ENCODE results near the gene YY1. TPM values are rescaled to one million over a fixed set of nuclear protein-coding genes. Genes with fewer than 3 reads are reported as not detected.

The YY1 gene
- total and polyA plus RNA-seq, 2 donors from 2014 or later, result 34.2 to 60.4 TPM

DNA sequence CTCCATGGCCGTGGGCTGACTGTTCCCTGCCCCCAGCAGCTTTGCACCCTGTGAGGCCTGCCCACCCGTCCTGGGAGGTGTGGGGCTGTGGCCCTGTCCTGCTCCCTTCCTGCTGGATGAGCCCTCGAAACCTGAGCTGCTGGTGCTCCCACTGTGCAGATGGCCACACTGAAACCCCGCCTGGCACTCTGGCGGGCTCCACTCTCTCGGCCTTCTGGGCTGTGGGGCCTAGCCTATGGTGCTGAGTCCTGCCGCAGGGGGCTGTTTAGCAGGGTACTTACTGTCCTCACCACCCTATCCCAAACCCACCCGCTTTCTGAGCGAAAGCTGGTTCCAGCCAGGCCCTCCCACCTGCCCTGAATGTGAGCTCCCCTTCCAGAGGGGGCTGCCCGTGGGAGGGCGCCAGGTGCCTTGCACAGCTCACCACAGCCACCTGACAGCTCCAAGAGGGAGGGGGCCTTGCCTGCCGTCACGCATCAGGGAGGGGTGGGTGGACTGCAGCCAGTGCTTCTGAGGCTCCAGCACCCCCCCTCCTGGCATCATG is 91.5 kb downstream of the YY1 start:
- no peaks in the 10 kb centered on the region for H3K36me3 ChIP-seq (ENCODE audit: control insufficient read depth in 2 of 3, insufficient read depth in 3 of 3, low read length in 3 of 3)
- H3K27me3 ChIP-seq (ENCODE audit: control insufficient read depth, insufficient read depth, low read length), result no peaks in the 10 kb centered on the region
- DNase-seq (peak in 4 of 5 donors; percentile 34 to 63 (median 51)), FAIRE-seq (no peak)
- TF ChIP-seq, protein P1, sequence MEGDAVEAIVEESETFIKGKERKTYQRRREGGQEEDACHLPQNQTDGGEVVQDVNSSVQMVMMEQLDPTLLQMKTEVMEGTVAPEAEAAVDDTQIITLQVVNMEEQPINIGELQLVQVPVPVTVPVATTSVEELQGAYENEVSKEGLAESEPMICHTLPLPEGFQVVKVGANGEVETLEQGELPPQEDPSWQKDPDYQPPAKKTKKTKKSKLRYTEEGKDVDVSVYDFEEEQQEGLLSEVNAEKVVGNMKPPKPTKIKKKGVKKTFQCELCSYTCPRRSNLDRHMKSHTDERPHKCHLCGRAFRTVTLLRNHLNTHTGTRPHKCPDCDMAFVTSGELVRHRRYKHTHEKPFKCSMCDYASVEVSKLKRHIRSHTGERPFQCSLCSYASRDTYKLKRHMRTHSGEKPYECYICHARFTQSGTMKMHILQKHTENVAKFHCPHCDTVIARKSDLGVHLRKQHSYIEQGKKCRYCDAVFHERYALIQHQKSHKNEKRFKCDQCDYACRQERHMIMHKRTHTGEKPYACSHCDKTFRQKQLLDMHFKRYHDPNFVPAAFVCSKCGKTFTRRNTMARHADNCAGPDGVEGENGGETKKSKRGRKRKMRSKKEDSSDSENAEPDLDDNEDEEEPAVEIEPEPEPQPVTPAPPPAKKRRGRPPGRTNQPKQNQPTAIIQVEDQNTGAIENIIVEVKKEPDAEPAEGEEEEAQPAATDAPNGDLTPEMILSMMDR (IDR thresholded peaks at IDR 0.05; ENCODE audit: borderline replicate concordance, extremely low read depth, insufficient read depth), result no peak
- no peak overlapping the region for H3K9ac ChIP-seq (ENCODE audit: low read length in 3 of 3)
- intact Hi-C loops (cut with DNase I), result no loop called here
- H3K4me3 ChIP-seq (ENCODE audit: low read length in 3 of 3), result no peak overlapping the region
- H3K9me3 ChIP-seq (ENCODE audit: control insufficient read depth in 2 of 3, insufficient read depth in 1 of 3, low read length in 3 of 3), result no peaks in the 10 kb centered on the region
- H3K27ac ChIP-seq (ENCODE audit: low read depth in 2 of 2, low read length in 2 of 2), result no peak overlapping the region
- H3K4me1 ChIP-seq (ENCODE audit: control insufficient read depth in 2 of 3, insufficient read depth in 2 of 3, low read depth in 1 of 3, low read length in 3 of 3), result peaks cover 0 to 12% (median 3%) of the 10 kb centered on the region in 3 donors

DNA sequence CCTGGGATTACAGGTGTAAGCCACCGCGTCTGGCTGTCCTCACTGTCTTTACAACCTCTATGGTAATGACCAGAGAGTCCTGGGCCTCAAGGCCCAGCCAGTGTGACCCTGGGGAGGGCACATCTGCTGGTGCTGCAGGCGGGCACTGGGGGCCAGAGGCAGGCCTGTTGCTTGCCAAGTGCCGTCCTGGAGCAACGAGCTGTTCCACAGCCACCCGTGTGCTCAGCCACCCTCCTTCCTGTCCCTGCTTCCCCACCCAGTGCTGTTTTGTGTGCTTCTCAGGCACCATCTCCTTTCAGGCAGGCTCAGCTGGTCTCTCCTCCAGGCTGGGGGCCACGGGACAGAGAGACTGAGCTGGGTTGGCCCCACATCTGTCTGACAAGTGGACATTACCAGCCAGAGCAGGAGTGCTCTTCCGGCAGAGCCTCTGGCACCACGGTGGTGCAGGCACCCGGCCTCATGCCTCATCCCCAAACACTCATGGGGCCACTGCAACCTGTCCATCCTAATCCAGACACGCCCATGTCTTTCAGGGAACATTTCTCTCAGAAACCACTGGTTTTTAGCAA is 93.2 kb downstream of the YY1 start:
- no peak overlapping the region for H3K9ac ChIP-seq (ENCODE audit: low read length in 3 of 3)
- no peaks in the 10 kb centered on the region for H3K27me3 ChIP-seq (ENCODE audit: control insufficient read depth, insufficient read depth, low read length)
- intact Hi-C loops (cut with DNase I), result no loop called here
- no peaks in the 10 kb centered on the region for H3K9me3 ChIP-seq (ENCODE audit: control insufficient read depth in 2 of 3, insufficient read depth in 1 of 3, low read length in 3 of 3)
- H3K36me3 ChIP-seq (ENCODE audit: control insufficient read depth in 2 of 3, insufficient read depth in 3 of 3, low read length in 3 of 3), result peaks cover 0 to 5% (median 4%) of the 10 kb centered on the region in 3 donors
- peaks cover 0 to 12% (median 3%) of the 10 kb centered on the region in 3 donors for H3K4me1 ChIP-seq (ENCODE audit: control insufficient read depth in 2 of 3, insufficient read depth in 2 of 3, low read depth in 1 of 3, low read length in 3 of 3)
- H3K27ac ChIP-seq (ENCODE audit: low read depth in 2 of 2, low read length in 2 of 2), result peak overlapping the region in 1 of 2 donors; percentile 20
- no peak overlapping the region for H3K4me3 ChIP-seq (ENCODE audit: low read length in 3 of 3)
- no peak for DNase-seq
- FAIRE-seq, result no peak
- TF ChIP-seq, protein P1 (IDR thresholded peaks at IDR 0.05; ENCODE audit: borderline replicate concordance, extremely low read depth, insufficient read depth), result no peak

Small RNA genes within 50 kb of the gene (microRNA-seq; reads per million reads assigned to microRNA genes)
- gene MIR345, result 109 reads per million, percentile 53 among the genes with 10 or more reads in this experiment
- gene MIR6764, result not detected

Other genes with a start within 250 kb of the YY1 start
- gene EVL, start 173.7 kb upstream of the YY1 start, total RNA-seq, result 84.1 TPM
- gene EVL, start 173.7 kb upstream of the YY1 start, polyA plus RNA-seq (ENCODE audit: insufficient read depth, low read depth, low replicate concordance), result 54.8 TPM
- gene DEGS2, start 79.5 kb upstream of the YY1 start, total RNA-seq, result 28.7 TPM
- gene DEGS2, start 79.5 kb upstream of the YY1 start, polyA plus RNA-seq (ENCODE audit: insufficient read depth, low read depth, low replicate concordance), result 25.1 TPM
- gene SLC25A29, start 67.3 kb downstream of the YY1 start, total RNA-seq, result 152 TPM
- gene SLC25A29, start 67.3 kb downstream of the YY1 start, polyA plus RNA-seq (ENCODE audit: insufficient read depth, low read depth, low replicate concordance), result 88.5 TPM
- not detected for gene SLC25A47, start 84.2 kb downstream of the YY1 start, total RNA-seq
- 1.0 TPM for gene SLC25A47, start 84.2 kb downstream of the YY1 start, polyA plus RNA-seq (ENCODE audit: insufficient read depth, low read depth, low replicate concordance)
- gene WDR25, start 137.3 kb downstream of the YY1 start, total RNA-seq, result 12.9 TPM
- 11.7 TPM for gene WDR25, start 137.3 kb downstream of the YY1 start, polyA plus RNA-seq (ENCODE audit: insufficient read depth, low read depth, low replicate concordance)